GM21723 (cell line): ENCODE data around the gene EHD4.

Source experiments
- ATAC-seq: cut with Tn5 transposase; IDR thresholded peaks from one replicate; pipeline ENCODE4 v1.9.1; 2021; ENCODE audit warnings: mild to moderate bottlenecking, moderate library complexity; ENCODE audit not compliant: unreplicated experiment

Gene EHD4

DNA sequence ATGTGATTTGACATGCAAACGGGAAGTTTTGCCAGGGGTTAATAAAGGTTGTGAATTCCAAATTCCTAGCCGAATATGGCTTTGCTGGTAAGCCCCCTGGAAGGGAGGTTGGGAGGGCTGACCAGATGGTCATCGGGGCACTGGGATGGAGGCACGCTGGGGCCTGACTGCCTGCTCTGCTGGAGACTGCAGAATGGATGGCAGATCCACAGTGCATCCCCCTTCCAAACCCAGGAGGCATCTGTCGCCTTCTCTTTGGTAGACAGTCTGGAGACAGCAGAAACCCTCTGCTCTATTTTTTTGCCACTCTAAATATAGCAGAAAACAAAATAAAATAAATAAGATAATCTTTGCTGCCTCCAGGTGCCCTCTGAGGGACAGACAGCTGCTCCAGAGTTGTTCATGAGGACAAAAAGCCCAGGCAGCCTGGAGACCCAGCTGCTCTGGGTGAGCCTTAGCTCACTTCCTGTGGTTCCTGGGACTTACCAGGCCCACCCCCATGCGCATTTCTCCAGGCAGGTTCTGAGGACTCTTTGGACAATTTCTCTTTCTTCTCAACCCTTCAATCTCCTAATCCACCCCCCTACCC is 72.4 kb downstream of the EHD4 start:
- no peak for ATAC-seq

DNA sequence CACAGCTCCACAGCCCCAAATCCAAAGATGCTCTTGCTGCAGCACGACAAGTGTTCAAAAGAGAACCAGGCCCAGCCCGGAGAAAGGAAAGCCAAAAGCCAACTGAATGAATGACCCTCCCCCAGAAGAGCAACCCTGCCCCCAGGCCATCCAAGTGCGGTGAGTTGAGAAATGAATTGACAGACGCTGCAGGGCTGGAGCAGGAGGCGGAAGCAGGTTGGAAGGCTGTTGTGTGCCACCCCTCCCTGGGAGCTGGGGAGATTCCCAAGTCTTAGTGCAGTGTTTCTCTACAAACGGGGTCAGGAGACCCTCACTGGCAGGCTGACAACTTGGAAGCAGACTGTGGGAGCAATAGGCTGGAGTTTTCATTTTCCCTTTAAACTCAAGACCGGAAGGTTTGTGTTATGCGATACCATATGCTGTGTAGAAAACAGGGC is 75.0 kb downstream of the EHD4 start:
- ATAC-seq: no peak

DNA sequence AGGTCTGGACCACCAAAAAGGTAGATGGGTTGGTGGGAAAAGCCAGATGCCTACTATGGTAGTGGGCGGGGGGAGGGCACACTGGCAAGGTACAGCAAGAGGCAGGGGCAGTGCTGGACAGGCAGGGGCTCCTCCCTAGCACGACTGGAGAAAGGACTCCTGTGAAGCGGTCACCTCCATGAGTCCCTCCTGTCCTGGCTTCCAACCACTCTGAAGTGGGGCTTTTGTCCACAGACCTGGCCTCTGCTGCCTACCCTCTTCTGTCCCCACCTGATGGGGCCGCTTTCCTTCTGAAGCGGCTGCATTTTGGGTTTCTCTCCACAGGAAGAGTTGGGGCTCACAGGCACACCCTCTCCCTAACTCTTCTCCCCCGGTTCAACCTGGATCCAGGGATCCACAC is 75.8 kb downstream of the EHD4 start:
- ATAC-seq: no peak

DNA sequence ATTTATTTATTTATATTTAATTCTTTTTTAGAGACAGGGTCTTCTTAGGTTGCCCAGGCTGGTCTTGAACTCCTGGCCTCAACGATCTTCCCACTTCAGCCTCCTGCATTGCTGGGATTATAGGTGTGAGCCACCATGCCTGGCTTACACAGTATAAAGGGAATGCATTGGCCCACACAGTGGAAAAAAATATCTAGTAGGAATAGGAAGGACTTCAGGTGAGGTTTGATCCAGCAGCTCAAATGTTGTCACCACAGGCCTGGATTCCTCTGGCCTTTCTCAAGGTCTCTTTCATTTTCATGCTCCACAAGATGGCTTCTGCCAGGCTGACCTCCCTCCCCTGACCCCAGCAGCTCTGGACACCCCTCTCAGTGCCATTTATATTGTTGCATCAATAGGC is 76.4 kb downstream of the EHD4 start:
- no peak for ATAC-seq

DNA sequence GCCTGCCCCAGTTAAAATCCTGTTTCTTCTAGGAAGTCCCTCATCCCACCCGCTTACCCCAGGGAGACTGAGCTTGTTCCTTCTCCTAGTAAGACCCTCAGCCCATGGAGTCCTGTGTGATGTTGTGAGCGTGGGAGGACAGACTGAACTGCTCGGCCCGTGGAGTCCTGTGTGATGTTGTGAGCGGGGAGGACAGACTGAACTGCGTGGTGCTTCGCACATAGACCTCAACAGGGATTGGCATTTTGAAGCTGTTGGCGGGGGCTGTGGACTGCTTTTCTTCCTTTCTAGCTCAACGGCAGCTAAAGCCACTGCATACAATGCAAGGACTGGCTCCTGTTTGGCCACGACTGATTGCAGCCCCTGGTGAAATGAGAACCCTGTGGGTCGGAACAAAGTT is 76.9 kb downstream of the EHD4 start:
- ATAC-seq: no peak

DNA sequence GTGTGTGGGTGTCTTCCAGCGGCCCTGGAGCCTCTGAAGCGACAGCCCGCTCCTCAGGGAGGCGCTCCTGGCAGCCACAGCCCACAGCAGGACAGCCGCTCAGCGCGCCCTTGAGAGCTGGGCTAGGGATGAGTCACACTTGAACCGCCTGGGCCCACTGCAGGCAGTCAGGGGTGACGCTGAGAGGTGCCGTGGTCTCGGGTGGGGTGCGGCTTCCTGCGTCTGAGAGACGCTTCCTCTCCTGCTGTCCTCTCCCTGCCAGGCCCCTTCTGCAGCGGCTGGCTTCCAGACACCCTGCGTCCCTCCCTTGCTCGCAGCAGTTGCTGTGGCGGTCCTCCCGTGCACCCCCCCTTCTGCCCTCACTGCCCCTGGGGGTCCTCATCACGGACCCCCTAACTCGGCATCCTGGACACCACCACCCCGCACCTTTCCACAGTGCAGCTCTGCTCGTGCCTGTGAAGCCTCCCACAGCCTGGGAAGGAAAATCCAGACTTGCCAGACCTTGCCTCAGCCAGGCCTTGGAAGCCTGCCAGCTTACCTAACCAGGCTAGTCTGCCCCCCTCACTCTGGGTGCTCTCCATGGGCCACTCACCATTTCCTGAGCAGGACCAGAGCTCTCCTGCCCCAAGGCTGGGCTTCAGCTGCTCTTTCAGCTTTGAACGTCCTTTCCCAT is 77.4 kb downstream of the EHD4 start:
- ATAC-seq: peak; percentile 84

DNA sequence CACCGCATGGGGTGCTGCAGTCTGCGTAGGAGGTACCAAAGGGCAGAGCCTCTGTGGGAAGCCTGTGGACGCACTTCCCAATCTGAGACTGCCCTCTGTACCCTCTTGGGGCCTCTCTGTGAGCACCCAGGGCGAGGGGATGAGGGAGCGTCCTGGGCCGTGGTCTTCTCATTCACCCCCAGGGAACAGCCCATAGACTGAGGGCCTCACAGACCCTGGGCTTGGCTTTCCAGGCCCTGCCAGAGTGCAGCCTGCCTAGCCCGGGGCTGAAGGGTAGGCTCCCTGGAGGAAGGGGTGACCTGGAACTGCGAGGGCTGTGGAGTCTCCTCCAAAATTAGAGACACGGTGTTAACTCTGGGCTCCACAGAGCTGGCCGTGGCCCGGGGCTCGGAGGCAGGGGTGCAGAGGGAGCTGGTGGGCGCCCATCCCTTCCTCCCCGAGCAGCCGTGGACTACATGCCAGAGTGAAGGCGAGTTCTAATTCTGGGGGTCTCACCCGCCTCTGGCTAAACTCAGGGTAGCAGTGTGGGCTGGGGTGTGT is 78.0 kb downstream of the EHD4 start:
- ATAC-seq: peak; percentile 17

DNA sequence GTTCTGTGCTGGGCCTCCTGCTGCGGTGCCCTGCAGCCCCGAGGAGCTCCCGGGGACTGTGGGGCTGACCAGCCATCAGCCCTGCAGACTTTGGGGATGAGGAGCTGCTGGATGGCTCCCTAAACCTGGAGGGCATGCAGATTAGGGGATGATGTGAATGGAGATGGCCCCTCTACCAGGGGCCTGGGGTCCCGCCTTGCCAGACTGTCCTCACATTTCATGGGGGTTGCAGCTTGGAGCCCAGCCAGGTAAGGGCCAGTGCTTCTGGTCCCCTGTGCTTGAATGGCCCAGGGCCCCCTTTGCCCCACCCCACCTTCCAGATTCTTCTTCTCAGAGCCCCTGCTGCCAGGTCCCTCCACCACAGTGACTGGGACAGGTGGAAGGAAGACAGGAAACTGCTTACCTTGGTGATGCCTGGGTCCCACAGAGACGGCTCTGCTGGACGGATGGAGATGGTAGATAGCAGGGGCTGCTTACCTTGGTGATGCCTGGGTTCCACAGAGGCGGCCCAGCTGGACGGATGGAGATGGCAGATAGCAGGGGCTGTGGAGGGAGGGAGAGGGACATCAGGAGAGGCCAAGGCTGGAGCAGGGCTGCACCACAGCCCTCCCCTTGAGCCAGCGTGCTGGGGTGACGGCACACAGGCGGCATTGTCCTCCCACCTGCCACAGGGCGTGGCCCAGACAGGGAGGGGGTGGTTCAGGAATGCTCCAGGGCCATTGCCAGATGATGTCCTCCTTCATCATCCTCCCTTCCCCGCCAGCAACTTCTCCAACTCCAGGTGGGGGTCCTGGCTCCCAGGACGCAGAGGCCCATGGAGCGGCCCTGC is 78.7 kb downstream of the EHD4 start, which contains the start of gene SPTBN5:
TSS of gene SPTBN5 (minus strand) at position 632 of the 829 bp plus-strand sequence. CDS start at position 76, 556 bp downstream.
- no peak for ATAC-seq

DNA sequence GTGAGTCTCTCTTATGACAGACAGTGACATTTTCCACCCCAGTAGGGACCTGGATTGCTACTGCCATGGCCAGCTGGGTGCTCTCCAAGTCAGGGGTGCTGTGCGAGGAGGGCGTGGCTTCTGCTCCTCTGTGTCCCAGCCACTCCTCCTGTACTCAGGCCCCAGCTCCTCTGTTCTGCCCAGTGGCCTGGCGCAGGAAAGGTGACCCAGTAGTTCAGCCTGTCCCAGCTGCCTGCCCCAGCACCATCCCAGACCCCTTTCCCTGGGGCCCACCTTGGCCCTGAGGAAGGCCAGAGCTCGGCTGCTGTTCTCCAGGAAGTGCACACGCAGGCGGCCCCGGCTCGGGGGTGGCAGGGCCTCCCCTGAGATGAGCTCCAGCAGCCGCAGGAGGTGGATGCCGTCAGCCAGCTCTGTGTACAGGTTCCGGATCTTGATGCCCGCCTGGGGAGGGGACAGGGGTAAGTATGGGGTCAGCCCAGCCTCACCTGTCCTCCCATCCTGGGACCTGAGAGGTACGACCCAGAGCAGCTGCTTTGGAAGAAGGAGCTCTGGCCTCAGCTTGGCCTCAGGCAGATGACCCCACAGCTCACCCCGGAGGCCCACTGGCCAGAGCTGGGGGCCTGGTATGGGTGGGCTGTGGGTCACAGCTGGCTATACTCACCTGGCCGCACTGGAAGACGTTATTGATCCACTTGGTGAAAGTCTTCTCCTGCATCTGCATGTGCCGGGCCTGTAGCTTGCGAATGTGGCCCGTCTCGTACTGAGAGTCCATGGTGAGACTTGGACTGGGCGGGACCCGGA is 79.5 kb downstream of the EHD4 start:
- ATAC-seq: no peak

DNA sequence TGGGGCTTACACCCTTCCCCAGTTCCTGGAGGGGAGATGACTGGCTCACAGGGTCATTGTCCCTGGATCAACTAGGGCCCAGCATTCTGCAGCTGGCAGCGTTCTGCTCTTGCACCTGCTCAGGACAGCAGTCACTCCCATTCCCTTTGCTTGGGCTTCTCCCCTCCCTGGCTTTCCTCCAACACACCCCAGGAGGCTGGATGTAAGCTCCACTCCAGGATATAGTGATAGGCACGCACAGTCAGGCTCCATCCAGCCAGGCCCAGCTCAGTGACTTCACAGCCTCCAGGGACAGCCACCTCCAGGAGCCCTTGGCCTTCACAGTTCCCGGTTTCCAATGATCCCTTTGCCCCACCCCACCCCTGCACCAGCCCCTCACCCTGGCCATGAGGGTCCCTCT is 80.4 kb downstream of the EHD4 start:
- no peak for ATAC-seq

DNA sequence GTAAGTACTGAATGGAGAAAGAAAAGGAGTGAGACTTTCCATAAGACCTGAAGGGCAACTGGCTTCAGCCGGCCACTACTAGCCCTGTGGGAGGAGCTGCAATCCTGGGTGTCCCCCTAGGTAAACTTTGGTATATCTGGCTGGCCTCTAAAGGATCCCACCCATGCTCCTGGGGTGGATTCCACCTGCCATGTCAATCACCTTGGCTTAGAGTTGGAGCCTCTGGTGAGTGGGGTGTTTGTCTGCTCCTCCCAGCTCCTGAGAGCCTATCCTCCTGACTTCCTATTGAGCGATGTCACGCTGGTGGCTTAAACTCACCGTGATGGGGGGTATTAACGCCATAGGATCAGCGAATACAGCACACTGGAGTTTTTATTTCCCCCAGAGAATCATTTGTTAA is 81.1 kb downstream of the EHD4 start:
- no peak for ATAC-seq

DNA sequence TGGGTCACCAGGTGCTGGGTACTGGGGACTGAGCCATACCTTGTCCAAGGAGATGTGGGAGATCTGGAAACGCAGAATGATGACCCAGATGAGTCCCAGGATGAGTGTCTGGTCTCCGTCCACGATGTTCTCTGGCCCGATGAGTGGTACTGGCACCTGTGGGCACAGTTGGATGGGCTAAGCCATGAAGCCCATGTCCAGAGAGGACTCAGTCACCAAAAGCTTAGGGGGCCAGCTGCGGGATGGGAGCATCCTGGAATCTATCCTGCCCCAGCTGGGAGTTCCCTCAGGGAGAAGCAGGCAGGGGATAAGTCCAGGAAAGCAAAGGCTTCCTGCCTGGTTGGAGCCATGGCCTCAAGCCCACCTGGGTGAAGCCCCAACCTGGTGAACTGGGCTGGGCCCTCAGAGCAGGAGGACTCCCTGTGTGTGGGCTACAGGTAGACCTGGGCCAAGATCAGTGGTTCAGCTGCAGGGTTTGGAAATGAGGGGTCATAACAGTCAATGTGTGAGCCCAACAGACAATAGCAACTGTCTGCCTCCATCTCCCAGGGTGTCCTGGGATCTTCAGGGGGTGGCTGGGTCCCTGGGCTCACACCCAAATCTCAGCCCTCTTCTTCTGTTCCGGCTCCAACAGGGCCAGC is 82.2 kb downstream of the EHD4 start:
- ATAC-seq: no peak

DNA sequence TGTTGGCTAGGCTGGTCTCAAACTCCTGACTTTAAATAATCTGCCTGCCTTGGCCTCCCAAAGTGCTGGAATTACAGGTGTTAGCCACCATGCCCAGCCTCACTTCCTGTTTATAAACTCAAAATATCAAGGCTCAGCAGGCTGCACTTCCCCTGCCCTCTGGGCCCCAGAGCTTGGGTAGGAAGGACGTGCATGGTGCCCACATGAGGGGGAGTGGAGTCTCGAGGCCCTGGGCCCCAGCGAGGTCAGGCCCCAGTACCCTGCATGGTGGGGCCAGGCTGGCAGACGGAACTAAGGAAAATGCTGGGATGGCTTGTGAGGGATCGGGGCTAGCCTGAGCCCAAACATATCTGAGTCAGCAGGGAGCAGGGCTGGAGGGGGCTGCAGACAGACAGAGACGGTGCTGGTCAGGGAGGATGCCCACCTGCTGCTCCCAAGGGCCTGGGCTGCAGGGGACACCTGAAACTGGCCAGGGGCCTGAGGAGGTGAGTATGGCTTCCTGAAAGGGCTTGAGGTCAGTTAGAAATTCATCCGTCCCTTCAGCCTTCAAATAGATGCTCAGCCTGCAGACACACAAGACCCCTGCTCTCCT is 83.6 kb downstream of the EHD4 start:
- no peak for ATAC-seq

DNA sequence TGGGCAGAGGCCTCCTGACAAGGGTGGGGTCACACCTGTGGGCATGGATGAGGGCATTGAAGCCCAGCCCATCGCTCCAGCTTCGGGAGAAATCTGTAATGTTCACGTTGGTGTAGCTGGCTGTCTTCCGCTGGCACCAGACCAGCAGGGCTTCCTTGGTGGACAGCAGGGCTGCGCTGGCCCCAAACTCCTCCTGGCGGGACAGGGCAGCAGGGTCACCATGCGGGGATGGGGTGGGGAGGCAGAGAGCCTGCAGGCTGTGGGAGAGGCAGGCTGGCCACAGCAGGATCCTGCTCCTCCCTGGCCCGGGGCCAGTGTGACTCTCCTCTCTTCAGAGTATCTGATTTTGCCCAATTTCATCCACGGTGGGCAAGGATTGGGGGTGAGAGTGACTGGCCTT is 84.5 kb downstream of the EHD4 start:
- ATAC-seq: no peak

DNA sequence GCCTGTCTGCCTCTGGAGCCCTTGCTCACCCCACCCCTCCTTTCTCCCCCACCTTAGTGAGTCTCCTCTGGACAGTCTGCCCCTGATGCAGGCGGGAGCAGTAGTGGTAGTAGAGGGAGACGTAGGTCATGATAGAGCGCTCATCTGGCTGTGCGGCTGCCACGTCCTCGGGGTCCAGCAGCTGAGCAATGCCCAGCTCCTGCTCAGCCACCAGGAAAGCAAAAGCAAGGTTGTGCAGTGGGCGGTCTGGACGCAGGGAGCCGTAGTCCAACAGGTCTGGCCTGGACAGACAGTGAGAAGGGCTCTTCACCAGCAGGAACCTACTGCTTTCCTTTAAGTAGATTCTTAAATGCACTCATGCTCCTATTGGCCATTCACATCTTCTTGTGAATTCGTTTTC is 85.2 kb downstream of the EHD4 start:
- ATAC-seq: no peak

DNA sequence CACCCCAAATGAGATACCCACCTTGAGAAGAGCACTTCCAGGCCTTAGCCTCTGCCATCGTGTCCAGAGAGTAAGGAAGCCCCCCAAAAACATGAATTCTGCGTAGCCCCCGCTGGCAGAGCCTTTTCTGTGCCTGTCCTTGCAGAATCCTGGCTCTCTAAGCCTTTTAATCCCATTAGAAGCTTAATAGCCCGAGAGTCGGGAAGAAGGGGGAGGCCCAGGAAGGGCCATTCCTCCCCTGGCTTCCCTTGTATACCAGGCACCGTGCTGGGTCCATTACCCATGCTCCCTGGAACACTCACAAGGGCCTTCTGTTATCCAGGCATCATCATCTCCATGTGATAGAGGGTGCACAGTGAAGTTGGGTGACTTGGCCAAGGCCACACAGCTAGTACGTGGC is 85.6 kb downstream of the EHD4 start:
- no peak for ATAC-seq

DNA sequence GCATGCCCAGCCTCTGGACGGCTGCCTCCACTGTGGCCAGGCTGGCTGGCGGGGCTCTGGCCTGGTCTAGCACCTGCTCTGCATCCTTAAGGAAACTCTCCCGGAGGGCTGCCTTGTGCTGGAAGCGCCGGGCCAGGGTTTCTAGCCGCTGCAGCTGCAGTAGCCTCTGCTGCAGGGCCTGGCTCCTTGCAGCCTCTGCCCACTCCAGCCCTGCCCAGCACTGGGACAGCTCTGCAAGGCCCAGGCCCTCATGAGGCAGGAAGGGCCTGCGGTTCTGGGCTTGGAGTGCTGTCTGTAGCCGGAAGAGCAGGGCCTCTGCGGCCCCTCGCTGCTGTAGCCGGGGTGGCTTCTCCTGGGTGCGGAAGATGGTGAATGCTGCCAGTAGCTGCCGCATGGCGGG is 86.5 kb downstream of the EHD4 start:
- ATAC-seq: no peak

DNA sequence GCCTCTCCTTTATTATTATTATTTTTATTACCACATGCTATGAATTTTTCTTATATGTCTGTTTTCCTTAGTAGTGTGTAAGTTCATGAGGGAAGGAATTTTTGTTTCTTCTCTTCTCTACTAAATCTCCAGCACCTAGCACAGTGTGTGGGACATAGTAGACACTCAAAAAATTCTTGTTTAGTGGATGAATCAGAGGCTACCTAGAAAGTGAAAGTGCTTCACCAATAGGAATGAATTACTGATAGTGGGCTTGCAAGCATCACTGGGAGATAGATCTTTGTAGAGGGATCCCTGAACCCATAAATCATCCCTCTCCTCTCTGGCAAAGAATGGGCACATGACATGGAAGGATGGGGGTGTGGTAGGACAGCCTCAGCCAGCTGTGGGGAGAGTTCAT is 87.0 kb downstream of the EHD4 start:
- no peak for ATAC-seq

DNA sequence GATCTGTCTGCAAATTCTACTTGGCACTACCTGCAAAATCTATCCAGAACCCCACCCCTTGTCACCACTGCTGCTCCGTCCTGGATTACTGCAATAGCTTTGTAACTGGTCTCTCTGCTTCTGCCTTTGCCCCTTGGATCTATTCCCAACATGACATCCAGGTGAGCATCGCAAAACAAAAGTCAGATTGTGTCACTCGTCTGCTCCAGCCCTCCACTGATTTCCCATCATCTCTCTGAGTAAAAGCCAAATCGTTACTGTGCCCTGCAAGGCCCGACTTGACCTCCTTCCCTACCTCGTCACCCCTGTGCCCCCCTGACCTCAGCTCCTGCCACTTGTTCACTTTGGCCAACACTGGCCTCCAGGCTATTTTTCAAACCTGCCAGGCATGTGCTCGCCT is 87.9 kb downstream of the EHD4 start:
- ATAC-seq: no peak

DNA sequence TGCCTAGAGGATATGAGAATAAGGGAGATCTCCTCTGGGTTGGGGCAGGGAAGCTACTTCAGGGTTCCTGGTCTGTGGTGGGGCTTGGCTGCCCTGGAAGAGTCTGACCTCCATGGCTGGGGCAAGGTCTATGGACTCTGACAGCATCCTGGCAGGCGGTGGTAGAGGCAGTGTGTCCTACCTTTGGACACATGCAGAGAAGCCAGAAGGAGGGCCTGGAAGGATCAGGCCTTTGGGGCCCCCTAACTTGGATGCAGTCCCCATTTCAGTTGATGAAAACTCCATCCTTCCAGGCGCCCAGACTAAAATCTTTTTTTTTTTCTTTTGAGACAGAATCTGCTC is 88.9 kb downstream of the EHD4 start:
- no peak for ATAC-seq
